ENCODE results near the gene NDUFAF5.

The NDUFAF5 gene

DNA sequence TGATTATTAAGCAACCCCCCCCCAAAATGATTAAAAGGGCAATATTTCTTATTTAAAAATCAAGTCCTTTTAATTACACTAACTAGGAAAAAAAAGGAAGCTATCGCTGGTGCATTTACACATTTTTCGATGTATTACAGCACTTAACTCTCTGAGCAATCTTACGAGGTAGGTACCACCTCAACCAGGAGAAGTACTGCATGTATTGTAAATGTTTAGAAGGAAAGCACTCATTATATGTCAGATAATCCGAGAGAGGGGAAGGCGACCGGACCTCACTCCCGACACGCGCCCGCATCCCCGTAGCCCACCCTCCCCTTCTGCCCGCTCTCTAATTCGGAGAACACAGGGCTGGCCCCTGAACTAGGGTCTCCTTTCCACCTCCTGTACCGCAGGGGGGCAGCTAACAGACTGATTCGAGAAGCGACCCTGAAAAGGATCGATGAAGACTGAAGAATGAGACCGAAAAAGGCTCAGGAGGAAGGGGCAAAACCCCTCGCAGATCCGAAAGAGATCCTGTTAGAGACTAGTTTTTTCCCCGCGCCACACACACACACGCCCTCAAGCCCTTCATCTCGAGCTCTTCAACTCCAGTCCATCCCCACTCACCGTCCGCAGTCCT, 446 bp upstream of the NDUFAF5 start:
- peak; percentile 35 for ATAC-seq
- TF ChIP-seq PPARA (CRISPR knock-in tag; IDR thresholded peaks at IDR 0.05; ENCODE audit: borderline replicate concordance) = no peak
- no peak for TF ChIP-seq RARB (CRISPR knock-in tag; IDR thresholded peaks at IDR 0.05)
- TF ChIP-seq TOX (CRISPR knock-in tag; IDR thresholded peaks at IDR 0.05; ENCODE audit: borderline replicate concordance) = no peak

DNA sequence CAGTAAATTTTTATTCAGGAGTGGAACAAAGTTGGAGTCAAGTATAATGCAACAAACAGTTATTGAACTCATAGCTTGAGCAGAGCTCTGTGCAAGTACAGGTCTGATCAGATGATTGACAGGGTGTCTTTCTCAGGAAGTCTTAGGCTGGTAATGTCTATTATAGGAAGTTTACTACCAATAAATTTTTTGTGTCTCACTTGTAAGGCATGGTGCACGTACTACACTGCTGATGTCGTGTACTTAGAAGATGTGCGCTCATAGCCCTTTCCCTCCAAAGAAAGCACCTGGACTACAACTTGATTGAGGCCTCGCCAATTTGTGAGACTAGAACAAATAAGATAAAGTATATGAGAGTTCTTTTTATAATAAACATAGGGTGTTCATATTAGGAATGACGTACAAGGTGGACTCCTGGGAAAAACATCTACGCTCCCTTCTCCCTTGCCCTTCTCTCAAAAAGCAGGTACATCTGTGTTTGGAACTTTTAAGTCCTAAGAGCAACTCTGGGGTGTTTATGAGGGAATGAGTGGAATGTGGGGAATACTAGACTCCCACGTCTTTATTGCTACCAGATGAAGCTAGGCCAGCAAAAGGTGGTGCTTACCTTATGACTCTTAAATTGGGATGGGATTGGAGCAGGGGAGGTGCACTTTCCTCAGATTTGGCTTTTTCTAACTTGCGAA, 1.5 kb downstream of the NDUFAF5 start:
- ATAC-seq = no peak
- TF ChIP-seq ZFP30 (CRISPR knock-in tag; IDR thresholded peaks at IDR 0.05) = no peak
- no peak for TF ChIP-seq PPARA (CRISPR knock-in tag; IDR thresholded peaks at IDR 0.05; ENCODE audit: borderline replicate concordance)
- TF ChIP-seq, protein P1, sequence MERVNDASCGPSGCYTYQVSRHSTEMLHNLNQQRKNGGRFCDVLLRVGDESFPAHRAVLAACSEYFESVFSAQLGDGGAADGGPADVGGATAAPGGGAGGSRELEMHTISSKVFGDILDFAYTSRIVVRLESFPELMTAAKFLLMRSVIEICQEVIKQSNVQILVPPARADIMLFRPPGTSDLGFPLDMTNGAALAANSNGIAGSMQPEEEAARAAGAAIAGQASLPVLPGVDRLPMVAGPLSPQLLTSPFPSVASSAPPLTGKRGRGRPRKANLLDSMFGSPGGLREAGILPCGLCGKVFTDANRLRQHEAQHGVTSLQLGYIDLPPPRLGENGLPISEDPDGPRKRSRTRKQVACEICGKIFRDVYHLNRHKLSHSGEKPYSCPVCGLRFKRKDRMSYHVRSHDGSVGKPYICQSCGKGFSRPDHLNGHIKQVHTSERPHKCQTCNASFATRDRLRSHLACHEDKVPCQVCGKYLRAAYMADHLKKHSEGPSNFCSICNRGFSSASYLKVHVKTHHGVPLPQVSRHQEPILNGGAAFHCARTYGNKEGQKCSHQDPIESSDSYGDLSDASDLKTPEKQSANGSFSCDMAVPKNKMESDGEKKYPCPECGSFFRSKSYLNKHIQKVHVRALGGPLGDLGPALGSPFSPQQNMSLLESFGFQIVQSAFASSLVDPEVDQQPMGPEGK (CRISPR knock-in tag; IDR thresholded peaks at IDR 0.05; ENCODE audit: borderline replicate concordance) = no peak
- TF ChIP-seq ESRRG (CRISPR knock-in tag; IDR thresholded peaks at IDR 0.05) = no peak
- TF ChIP-seq, protein P2, sequence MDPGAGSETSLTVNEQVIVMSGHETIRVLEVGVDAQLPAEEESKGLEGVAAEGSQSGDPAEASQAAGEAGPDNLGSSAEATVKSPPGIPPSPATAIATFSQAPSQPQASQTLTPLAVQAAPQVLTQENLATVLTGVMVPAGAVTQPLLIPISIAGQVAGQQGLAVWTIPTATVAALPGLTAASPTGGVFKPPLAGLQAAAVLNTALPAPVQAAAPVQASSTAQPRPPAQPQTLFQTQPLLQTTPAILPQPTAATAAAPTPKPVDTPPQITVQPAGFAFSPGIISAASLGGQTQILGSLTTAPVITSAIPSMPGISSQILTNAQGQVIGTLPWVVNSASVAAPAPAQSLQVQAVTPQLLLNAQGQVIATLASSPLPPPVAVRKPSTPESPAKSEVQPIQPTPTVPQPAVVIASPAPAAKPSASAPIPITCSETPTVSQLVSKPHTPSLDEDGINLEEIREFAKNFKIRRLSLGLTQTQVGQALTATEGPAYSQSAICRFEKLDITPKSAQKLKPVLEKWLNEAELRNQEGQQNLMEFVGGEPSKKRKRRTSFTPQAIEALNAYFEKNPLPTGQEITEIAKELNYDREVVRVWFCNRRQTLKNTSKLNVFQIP (CRISPR knock-in tag; IDR thresholded peaks at IDR 0.05; ENCODE audit: borderline replicate concordance, low read depth) = no peak
- TF ChIP-seq OSR1 (CRISPR knock-in tag; IDR thresholded peaks at IDR 0.05) = no peak
- TF ChIP-seq, protein P3, sequence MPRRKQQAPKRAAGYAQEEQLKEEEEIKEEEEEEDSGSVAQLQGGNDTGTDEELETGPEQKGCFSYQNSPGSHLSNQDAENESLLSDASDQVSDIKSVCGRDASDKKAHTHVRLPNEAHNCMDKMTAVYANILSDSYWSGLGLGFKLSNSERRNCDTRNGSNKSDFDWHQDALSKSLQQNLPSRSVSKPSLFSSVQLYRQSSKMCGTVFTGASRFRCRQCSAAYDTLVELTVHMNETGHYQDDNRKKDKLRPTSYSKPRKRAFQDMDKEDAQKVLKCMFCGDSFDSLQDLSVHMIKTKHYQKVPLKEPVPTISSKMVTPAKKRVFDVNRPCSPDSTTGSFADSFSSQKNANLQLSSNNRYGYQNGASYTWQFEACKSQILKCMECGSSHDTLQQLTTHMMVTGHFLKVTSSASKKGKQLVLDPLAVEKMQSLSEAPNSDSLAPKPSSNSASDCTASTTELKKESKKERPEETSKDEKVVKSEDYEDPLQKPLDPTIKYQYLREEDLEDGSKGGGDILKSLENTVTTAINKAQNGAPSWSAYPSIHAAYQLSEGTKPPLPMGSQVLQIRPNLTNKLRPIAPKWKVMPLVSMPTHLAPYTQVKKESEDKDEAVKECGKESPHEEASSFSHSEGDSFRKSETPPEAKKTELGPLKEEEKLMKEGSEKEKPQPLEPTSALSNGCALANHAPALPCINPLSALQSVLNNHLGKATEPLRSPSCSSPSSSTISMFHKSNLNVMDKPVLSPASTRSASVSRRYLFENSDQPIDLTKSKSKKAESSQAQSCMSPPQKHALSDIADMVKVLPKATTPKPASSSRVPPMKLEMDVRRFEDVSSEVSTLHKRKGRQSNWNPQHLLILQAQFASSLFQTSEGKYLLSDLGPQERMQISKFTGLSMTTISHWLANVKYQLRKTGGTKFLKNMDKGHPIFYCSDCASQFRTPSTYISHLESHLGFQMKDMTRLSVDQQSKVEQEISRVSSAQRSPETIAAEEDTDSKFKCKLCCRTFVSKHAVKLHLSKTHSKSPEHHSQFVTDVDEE (CRISPR knock-in tag; IDR thresholded peaks at IDR 0.05) = no peak
- no peak for TF ChIP-seq RARB (CRISPR knock-in tag; IDR thresholded peaks at IDR 0.05)
- TF ChIP-seq ISL1 (CRISPR knock-in tag; IDR thresholded peaks at IDR 0.05) = no peak
- TF ChIP-seq GLIS3 (CRISPR knock-in tag; IDR thresholded peaks at IDR 0.05) = no peak
- no peak for TF ChIP-seq ARNTL (CRISPR knock-in tag; IDR thresholded peaks at IDR 0.05; ENCODE audit: borderline replicate concordance, low read depth)
- no peak for TF ChIP-seq ZNF8 (CRISPR knock-in tag; IDR thresholded peaks at IDR 0.05)

DNA sequence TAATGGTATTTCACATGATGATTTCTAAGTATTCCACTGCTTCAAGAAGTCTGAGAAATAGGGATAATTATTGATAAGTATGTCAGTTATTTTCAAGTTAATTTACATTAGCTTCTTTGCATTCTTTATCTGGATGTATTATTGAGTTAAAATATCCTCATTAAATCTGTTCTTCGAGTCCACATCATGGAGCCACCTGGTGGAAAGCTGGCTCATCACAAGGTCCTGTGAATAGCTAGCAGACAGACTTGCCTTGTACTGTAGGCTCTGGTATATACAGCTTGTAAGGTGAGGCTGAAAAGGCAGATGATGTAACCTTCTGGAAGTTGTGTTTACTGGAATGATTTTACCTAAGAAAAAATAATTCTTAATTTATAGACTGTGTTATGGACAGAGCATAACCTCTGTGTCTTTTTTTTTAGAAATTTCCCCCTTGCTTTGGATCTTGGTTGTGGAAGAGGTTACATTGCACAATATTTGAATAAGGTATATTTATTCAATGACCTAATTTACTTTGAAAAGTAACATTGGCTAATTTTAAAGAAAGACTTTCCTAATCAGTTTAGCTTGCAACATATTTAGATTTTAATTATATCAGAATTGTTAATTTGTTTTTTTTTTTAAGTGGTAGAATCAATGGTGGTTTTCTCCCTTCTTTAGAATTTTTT, 3.5 kb downstream of the NDUFAF5 start:
- TF ChIP-seq ZC3H10 (CRISPR knock-in tag; IDR thresholded peaks at IDR 0.05) = no peak
- no peak for TF ChIP-seq CSDC2 (CRISPR knock-in tag; IDR thresholded peaks at IDR 0.05)
- no peak for TF ChIP-seq BACH2 (CRISPR knock-in tag; IDR thresholded peaks at IDR 0.05; ENCODE audit: borderline replicate concordance)
- no peak for TF ChIP-seq OSR1 (CRISPR knock-in tag; IDR thresholded peaks at IDR 0.05)
- TF ChIP-seq GLIS3 (CRISPR knock-in tag; IDR thresholded peaks at IDR 0.05) = no peak
- TF ChIP-seq ARNTL (CRISPR knock-in tag; IDR thresholded peaks at IDR 0.05; ENCODE audit: borderline replicate concordance, low read depth) = no peak
- TF ChIP-seq SNAI2 (CRISPR knock-in tag; IDR thresholded peaks at IDR 0.05) = no peak
- TF ChIP-seq ISL1 (CRISPR knock-in tag; IDR thresholded peaks at IDR 0.05) = no peak
- TF ChIP-seq, protein P3 (CRISPR knock-in tag; IDR thresholded peaks at IDR 0.05) = no peak
- ATAC-seq = peak; percentile 57
